ENCODE measurements around the gene ZNF184.
A peak's percentile ranks its signal among the peaks of the same experiment; 100 is the strongest.

ZNF184 gene

DNA sequence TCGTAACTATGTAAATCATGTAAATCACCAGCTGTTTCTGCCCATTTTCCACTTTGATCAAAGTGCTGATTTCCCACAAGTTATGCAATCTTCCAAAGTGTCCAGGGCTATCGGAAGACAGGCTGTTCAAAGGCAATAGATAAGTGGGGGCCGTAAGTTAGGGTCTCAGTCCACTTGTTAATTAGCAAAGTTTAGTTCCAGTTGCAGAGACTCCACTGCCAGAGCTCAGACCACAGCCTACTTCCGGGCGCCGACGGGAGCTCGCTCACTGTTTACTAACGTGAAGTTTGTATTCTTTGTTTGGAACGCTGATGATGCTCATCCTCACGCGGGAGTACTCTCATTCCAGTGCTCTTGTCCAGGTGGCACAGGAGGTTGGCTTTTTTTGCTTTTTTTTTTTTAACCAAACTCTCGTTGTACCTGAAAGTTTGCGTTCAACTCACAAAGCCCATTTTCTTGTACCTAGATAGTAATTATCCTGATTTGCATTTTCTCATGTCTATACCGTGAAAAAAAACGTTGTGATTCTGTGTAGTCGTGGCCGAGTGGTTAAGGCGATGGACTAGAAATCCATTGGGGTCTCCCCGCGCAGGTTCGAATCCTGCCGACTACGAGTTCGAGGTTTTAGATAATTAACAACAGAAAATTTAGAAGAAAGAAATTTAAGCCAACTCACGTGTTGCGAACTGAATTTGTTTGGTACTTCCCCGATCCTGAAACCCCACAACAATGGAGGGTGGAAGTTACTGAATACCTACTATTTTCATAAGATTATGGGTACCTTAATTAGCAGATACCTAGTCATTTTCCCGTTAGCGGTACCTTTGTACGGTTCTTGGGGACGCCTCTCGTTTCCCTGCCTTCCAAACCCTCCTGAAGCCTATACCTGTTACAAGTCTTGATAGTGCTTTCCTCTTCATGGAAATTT lies 29.9 kb upstream of the ZNF184 start:
- TF ChIP-seq, protein P1, sequence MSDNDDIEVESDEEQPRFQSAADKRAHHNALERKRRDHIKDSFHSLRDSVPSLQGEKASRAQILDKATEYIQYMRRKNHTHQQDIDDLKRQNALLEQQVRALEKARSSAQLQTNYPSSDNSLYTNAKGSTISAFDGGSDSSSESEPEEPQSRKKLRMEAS (IDR thresholded peaks at IDR 0.05; ENCODE audit: low read depth, low read length): no peak
- TF ChIP-seq MYC (IDR thresholded peaks at IDR 0.05; ENCODE audit: low read depth, low read length): 0 out of 2 replicates have a peak, but pooled peaks have one; percentile 39
- H3K4me3 ChIP-seq (ENCODE audit: low read depth, low read length): peak overlapping the region; percentile 82
- peak; percentile 84 for DNase-seq (ENCODE audit: low read depth)

DNA sequence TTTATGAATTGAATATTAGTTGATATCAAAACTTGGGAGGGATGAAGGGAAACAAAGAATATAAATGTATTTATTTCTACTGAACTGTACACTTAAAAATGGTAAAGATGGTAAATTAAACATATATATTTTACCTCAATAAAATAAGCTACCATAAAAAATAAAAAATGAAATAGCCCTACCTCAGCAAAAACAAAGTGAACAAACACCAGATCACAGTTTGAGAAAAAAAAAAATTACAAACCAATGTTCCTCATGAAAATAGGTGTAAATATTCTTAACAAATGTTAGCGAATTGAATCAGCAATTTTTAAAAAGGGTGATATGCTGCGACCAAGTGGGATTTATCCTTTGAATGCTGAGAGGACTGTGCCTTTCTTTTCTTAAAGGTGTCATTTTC lies 28.3 kb upstream of the ZNF184 start:
- H3K4me3 ChIP-seq (ENCODE audit: low read depth, low read length): no peak overlapping the region
- TF ChIP-seq, protein P2, sequence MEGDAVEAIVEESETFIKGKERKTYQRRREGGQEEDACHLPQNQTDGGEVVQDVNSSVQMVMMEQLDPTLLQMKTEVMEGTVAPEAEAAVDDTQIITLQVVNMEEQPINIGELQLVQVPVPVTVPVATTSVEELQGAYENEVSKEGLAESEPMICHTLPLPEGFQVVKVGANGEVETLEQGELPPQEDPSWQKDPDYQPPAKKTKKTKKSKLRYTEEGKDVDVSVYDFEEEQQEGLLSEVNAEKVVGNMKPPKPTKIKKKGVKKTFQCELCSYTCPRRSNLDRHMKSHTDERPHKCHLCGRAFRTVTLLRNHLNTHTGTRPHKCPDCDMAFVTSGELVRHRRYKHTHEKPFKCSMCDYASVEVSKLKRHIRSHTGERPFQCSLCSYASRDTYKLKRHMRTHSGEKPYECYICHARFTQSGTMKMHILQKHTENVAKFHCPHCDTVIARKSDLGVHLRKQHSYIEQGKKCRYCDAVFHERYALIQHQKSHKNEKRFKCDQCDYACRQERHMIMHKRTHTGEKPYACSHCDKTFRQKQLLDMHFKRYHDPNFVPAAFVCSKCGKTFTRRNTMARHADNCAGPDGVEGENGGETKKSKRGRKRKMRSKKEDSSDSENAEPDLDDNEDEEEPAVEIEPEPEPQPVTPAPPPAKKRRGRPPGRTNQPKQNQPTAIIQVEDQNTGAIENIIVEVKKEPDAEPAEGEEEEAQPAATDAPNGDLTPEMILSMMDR (IDR thresholded peaks at IDR 0.05; ENCODE audit: low read depth, low read length): no peak
- no peak for TF ChIP-seq MYC (IDR thresholded peaks at IDR 0.05; ENCODE audit: low read depth, low read length)

DNA sequence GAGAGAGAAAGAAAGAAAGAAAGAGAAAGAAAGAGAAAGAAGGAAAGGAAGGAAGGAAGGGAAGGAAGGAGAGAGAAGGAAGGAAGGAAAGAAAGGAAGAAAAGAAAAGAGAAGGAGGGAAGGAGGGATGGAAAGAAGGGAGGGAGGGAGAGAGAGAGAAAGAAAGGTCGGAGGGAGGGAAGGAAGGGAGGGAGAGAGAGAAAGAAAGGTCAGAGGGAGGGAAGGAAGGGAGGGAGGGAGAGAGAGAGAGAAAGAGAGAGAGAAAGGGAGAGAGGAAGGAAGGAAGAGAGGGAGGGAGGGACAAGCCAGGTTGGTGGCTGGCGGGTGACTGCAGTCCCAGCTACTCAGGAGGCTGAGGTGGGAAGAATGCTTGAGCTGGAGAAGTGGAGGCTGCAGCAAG lies 27.3 kb upstream of the ZNF184 start:
- no peak for TF ChIP-seq POLR2A (IDR thresholded peaks at IDR 0.05; ENCODE audit: extremely low read depth, insufficient read length)
- TF ChIP-seq MYC (IDR thresholded peaks at IDR 0.05; ENCODE audit: low read depth, low read length): no peak
- TF ChIP-seq, protein P2 (IDR thresholded peaks at IDR 0.05; ENCODE audit: low read depth, low read length): no peak
- TF ChIP-seq, protein P1 (IDR thresholded peaks at IDR 0.05; ENCODE audit: low read depth, low read length): no peak
- H3K4me3 ChIP-seq (ENCODE audit: low read depth, low read length): no peak overlapping the region
- DNase-seq (ENCODE audit: low read depth): no peak

More for the DNA sequence above, 28.3 kb upstream of the ZNF184 start:
- no peak for DNase-seq (ENCODE audit: low read depth)

DNA sequence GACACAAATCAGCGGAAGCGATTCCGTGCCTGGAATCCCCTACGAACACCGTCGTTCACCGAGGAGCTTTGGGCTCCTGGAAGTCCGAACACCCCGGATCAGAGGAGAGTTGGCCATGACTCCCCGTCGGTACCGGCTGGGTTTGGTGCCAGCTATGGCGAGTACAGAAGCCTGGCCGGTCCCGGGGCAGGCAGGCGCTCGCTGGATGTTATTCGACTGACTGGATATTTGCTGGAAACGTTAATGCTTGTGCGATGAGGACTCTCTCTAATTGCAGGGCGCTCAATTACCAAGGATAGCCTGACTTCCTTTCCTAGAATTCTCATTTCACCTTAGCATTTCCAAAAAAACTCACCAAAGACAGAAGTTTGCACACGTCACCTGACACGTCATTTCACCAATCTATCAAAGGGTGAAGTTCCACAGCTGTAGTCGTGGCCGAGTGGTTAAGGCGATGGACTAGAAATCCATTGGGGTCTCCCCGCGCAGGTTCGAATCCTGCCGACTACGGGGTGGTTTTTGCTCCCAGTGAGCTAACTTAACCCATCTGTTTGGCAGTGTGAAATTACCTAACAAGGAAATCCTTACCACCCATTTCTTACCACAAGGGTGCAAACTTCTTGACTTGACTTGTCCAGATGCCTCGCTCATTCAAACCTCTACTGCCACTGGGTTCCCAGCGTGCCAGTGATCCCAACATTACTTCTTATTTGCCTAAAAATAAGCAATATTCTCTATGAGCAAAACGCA lies 22.7 kb upstream of the ZNF184 start:
- DNase-seq (ENCODE audit: low read depth): peak; percentile 90
- TF ChIP-seq, protein P1 (IDR thresholded peaks at IDR 0.05; ENCODE audit: low read depth, low read length): no peak
- TF ChIP-seq POLR2A (IDR thresholded peaks at IDR 0.05; ENCODE audit: extremely low read depth, insufficient read length) (no peak), MYC (IDR thresholded peaks at IDR 0.05; ENCODE audit: low read depth, low read length) (no peak)
- TF ChIP-seq, protein P2 (IDR thresholded peaks at IDR 0.05; ENCODE audit: low read depth, low read length): peak; percentile 26
- H3K4me3 ChIP-seq (ENCODE audit: low read depth, low read length): peak overlapping the region; percentile 79

DNA sequence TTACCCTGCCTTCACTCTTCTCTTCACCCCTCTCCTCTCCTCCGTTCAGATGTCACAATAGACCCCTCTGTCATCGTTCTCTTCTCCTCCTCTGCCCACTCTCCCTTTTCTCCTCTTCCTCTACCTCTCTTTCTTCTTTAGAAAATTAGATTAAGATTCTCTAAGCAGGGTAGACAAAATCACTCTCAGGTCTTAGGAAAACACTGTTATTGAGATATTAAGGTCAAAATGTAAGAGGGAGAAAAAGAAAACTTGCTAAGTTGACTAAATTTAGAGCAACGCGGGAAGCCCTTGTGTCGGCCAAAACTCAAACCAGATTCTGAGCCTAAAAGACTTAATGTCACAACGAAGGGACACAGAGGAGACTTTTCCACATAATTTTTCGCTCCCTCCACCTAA lies 22.1 kb upstream of the ZNF184 start:
- TF ChIP-seq, protein P2 (IDR thresholded peaks at IDR 0.05; ENCODE audit: low read depth, low read length): no peak
- TF ChIP-seq POLR2A (IDR thresholded peaks at IDR 0.05; ENCODE audit: extremely low read depth, insufficient read length) (no peak), MYC (IDR thresholded peaks at IDR 0.05; ENCODE audit: low read depth, low read length) (no peak)
- TF ChIP-seq, protein P1 (IDR thresholded peaks at IDR 0.05; ENCODE audit: low read depth, low read length): no peak
- peak overlapping the region; percentile 79 for H3K4me3 ChIP-seq (ENCODE audit: low read depth, low read length)
- peak; percentile 36 for DNase-seq (ENCODE audit: low read depth)

DNA sequence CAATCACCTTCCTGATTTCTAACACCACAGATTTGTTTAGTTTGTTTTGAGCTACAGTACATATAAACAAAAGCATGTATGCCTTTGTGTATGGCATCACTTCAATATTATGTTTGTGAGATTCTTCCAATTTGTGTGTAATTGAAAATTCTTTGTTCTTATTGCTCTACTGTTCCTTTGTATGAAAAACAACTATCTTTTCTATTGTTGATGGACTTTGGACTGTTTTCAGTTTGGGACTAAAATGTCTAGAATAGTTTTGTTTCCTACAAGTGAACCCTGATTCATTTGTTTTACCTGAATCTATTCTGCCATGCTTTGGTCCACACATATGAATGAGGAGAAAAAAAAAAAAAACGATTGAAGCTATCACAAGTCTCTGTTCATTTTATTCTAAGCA lies 21.2 kb upstream of the ZNF184 start:
- TF ChIP-seq, protein P2 (IDR thresholded peaks at IDR 0.05; ENCODE audit: low read depth, low read length): no peak
- TF ChIP-seq, protein P1 (IDR thresholded peaks at IDR 0.05; ENCODE audit: low read depth, low read length): no peak
- no peak for TF ChIP-seq MYC (IDR thresholded peaks at IDR 0.05; ENCODE audit: low read depth, low read length)
- TF ChIP-seq POLR2A (IDR thresholded peaks at IDR 0.05; ENCODE audit: extremely low read depth, insufficient read length): no peak
- H3K4me3 ChIP-seq (ENCODE audit: low read depth, low read length): no peak overlapping the region
- no peak for DNase-seq (ENCODE audit: low read depth)
